Measurements from ENCODE around the gene PGR.

DNA sequence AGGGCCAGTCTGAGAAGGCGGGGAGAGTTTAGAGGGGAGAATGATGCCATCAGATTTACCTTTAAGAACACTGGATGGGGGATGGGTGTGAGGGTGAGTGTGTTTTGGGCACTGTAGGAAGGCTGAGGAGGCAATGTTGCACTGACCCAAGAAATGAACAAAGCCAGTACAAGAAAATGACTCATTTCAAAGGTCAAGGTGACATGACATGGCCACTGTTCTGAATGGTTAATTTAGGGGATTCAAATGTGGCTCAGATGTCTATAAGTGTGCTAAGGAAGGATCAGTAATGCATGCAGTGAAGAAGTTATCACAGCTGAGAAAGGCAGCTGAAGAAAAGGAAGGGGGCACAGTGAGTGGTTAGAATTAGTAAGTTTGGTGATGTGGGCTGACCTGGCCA lies 129.9 kb downstream of the PGR start:
- TF ChIP-seq, protein P1, sequence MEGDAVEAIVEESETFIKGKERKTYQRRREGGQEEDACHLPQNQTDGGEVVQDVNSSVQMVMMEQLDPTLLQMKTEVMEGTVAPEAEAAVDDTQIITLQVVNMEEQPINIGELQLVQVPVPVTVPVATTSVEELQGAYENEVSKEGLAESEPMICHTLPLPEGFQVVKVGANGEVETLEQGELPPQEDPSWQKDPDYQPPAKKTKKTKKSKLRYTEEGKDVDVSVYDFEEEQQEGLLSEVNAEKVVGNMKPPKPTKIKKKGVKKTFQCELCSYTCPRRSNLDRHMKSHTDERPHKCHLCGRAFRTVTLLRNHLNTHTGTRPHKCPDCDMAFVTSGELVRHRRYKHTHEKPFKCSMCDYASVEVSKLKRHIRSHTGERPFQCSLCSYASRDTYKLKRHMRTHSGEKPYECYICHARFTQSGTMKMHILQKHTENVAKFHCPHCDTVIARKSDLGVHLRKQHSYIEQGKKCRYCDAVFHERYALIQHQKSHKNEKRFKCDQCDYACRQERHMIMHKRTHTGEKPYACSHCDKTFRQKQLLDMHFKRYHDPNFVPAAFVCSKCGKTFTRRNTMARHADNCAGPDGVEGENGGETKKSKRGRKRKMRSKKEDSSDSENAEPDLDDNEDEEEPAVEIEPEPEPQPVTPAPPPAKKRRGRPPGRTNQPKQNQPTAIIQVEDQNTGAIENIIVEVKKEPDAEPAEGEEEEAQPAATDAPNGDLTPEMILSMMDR (IDR thresholded peaks at IDR 0.05 in 4 of 5, conservative IDR thresholded peaks at IDR 0.05 in 1 of 5), result no peak
- no peak for TF ChIP-seq POLR2A (IDR thresholded peaks at IDR 0.05)

Measured in gastrocnemius medialis (tissue), 4 donors.